Gastrocnemius medialis (tissue), 4 donors: ENCODE measurements around the gene DMBX1. TPM values are rescaled to one million over a fixed set of nuclear protein-coding genes. Genes with fewer than 3 reads are reported as not detected.

Experiments
- ATAC-seq, 2 donors: fragments of 150-250 bp; one replicate each; pipeline ENCODE4 v1.9.1; 2016
- DNase-seq, 2 donors: peaks; one replicate each; pipeline ENCODE4 v3.0.0-alpha.2; 2019
- H3K27ac ChIP-seq, 4 donors: fragments of 200-600 bp; sonication (generic); 1 replicate in 1 of 4; 2 replicates in 3 of 4; pipeline ENCODE4 v1.5.1; 2016 to 2018; ENCODE audit warnings: mild to moderate bottlenecking in 2 of 4, moderate library complexity in 1 of 4
- H3K27me3 ChIP-seq, 3 donors: fragments of 200-600 bp; sonication (generic) in 2 of 3; 1 replicate in 1 of 3; 2 replicates in 2 of 3; pipeline versions ENCODE4 v1.5.1 to v1.6.0; 2016 to 2019; ENCODE audit warnings: mild to moderate bottlenecking in 1 of 3, moderate library complexity in 1 of 3
- H3K36me3 ChIP-seq, 2 donors: fragments of 200-600 bp; sonication (generic) in 1 of 2; one replicate each; pipeline ENCODE4 v1.5.1; 2017 to 2018
- H3K4me1 ChIP-seq, 2 donors: fragments of 200-600 bp; sonication (generic) in 1 of 2; one replicate each; pipeline ENCODE4 v1.5.1; 2016 to 2017; ENCODE audit warnings: mild to moderate bottlenecking in 2 of 2
- H3K4me3 ChIP-seq, 4 donors: fragments of 200-600 bp; sonication (generic) in 3 of 4; 1 replicate in 1 of 4; 2 replicates in 3 of 4; pipeline ENCODE4 v1.5.1; 2016 to 2019; ENCODE audit warnings: mild to moderate bottlenecking in 2 of 4
- H3K9me3 ChIP-seq, 3 donors: fragments of 200-600 bp; sonication (generic) in 2 of 3; 1 replicate in 1 of 3; 2 replicates in 2 of 3; pipeline ENCODE4 v1.5.1; 2016 to 2019
- POLR2A ChIP-seq, 2 donors: fragments of 450-650 bp; IDR thresholded peaks; one replicate each; pipeline ENCODE4 v1.6.1; 2017; ENCODE audit warnings: antibody characterized with exemption in 2 of 2, mild to moderate bottlenecking in 2 of 2, moderate library complexity in 2 of 2
- in situ Hi-C, 4 donors: fragments of 200-750 bp; cut with MboI; loops; one replicate each; pipeline versions ENCODE4 v1.15.0 to v1.8.0; 2017; ENCODE audit warnings: low sequenced_read_pairs in 4 of 4
- intact Hi-C: fragments of 100-400 bp; cut with DNase I; formaldehyde crosslinking; loops from one replicate; pipeline ENCODE4 v1.15.1; 2023; ENCODE audit warnings: low total_unique reads
- total RNA-seq, 4 donors: library from RNA; depleted of rRNA; stranded (reverse); fragments of >200 nt; gene quantifications; one replicate each; pipeline versions ENCODE4 v1.1.0 to v1.2.3, GENCODE V29; 2016
- TF ChIP-seq, protein P1 (sequence below), 5 experiments: fragments of 450-650 bp in 3 of 5; fragments of 200-600 bp in 2 of 5; sonication (generic) in 2 of 5; IDR thresholded peaks in 4 of 5; conservative IDR thresholded peaks in 1 of 5; 1 replicate in 4 of 5; 2 replicates in 1 of 5; pipeline ENCODE4 v1.5.1; 2016 to 2019; ENCODE audit warnings: antibody characterized with exemption in 5 of 5, mild to moderate bottlenecking in 3 of 5, moderate library complexity in 3 of 5

Gene DMBX1
- total RNA-seq, 4 donors from 2014 or later, result not detected

DNA sequence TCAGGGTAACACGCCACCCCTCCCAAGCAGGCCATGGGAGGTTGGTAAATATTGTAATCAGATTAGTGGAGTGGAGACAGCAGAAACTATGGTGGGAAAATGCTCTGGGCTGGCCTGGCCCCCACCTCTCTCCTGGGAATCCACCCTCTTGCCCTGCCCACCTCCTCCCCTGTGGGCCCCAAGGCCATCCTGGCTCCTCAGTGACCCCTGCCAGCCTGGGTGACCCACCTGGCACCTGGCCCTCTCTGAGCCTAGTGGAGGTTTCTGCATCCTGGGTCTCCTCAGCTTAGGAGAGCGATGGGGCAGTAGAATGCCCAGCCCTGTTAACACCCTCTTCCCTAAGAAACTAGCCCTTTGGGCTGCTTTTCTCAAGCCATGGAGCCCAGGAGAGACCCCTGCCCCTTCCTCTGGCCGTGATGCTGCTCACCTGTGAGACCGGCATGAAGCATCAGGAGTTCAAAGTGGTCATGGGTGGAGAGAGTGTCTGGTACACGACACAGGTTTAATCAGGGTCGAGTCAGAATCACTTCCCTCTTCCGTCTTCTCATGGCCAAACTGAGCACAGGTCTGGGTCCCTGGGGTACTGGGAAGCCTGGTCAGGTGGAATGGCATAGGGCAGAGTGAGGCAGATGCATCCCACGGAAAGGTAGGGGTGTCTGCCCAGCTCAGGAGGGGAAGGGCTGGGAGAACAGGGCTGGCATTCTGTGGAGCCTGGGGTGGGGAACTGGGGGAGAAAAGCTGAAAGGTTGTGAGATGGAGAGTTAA lies 10.7 kb upstream of the DMBX1 start:
- Histone ChIP-seq H3K4me1 (no peaks in the 10 kb centered on the region), H3K4me3 (no peak overlapping the region), H3K9me3 (no peaks in the 10 kb centered on the region), H3K27ac (no peak overlapping the region), H3K36me3 (no peaks in the 10 kb centered on the region), H3K27me3 (peaks cover 5 to 10% (median 9%) of the 10 kb centered on the region in 3 donors)
- DNase-seq (no peak), ATAC-seq (no peak)
- no peak for TF ChIP-seq POLR2A (IDR thresholded peaks at IDR 0.05)
- TF ChIP-seq, protein P1, sequence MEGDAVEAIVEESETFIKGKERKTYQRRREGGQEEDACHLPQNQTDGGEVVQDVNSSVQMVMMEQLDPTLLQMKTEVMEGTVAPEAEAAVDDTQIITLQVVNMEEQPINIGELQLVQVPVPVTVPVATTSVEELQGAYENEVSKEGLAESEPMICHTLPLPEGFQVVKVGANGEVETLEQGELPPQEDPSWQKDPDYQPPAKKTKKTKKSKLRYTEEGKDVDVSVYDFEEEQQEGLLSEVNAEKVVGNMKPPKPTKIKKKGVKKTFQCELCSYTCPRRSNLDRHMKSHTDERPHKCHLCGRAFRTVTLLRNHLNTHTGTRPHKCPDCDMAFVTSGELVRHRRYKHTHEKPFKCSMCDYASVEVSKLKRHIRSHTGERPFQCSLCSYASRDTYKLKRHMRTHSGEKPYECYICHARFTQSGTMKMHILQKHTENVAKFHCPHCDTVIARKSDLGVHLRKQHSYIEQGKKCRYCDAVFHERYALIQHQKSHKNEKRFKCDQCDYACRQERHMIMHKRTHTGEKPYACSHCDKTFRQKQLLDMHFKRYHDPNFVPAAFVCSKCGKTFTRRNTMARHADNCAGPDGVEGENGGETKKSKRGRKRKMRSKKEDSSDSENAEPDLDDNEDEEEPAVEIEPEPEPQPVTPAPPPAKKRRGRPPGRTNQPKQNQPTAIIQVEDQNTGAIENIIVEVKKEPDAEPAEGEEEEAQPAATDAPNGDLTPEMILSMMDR (IDR thresholded peaks at IDR 0.05 in 4 of 5, conservative IDR thresholded peaks at IDR 0.05 in 1 of 5), result no peak
- intact Hi-C loops (no loop called here), in situ Hi-C loops (loop anchor here in 1 of 4 donors (10.0 kb wide), 1 partner anchor 46 kb away; no protein-coding TSS in a partner anchor)

DNA sequence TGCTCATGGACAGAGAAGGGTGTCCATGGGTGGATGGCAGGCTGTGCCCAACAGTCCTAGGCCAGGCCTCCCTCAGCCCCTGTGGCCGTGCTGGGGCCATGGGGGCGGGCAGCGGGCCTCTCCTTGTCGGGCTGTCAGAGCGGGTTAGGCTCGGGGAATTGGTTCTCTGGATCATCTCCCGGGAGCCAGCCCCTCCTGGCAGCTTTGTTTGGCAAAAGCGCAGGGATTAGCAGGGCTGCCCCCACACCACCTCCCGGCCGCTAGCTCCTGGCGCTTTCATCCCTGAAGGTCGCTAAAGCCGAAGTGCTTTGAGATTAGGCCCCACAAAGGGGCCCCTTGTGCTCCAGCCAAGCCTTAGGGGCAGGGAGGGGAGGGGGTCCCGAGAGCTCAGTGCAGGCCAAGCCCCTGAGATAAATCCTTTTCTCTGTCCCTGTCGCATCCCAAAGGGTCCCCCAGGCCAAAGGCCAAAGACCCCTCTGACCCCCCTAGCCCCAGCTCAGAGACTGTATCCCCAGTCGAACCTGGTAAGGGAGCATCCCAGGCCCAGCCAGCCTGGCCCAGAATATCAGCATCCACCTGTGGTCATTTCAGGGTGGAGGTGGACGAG lies 9.8 kb upstream of the DMBX1 start:
- Histone ChIP-seq H3K27ac (no peak overlapping the region), H3K4me1 (no peaks in the 10 kb centered on the region), H3K36me3 (no peaks in the 10 kb centered on the region), H3K4me3 (no peak overlapping the region), H3K9me3 (no peaks in the 10 kb centered on the region), H3K27me3 (peaks cover 10 to 16% (median 10%) of the 10 kb centered on the region in 3 donors)
- TF ChIP-seq, protein P1 (IDR thresholded peaks at IDR 0.05 in 4 of 5, conservative IDR thresholded peaks at IDR 0.05 in 1 of 5), result no peak
- TF ChIP-seq POLR2A (IDR thresholded peaks at IDR 0.05), result no peak
- DNase-seq (no peak), ATAC-seq (no peak)
- in situ Hi-C loops, result loop anchor here in 1 of 4 donors (10.0 kb wide), 1 partner anchor 45 kb away; no protein-coding TSS in a partner anchor
- intact Hi-C loops, result no loop called here

DNA sequence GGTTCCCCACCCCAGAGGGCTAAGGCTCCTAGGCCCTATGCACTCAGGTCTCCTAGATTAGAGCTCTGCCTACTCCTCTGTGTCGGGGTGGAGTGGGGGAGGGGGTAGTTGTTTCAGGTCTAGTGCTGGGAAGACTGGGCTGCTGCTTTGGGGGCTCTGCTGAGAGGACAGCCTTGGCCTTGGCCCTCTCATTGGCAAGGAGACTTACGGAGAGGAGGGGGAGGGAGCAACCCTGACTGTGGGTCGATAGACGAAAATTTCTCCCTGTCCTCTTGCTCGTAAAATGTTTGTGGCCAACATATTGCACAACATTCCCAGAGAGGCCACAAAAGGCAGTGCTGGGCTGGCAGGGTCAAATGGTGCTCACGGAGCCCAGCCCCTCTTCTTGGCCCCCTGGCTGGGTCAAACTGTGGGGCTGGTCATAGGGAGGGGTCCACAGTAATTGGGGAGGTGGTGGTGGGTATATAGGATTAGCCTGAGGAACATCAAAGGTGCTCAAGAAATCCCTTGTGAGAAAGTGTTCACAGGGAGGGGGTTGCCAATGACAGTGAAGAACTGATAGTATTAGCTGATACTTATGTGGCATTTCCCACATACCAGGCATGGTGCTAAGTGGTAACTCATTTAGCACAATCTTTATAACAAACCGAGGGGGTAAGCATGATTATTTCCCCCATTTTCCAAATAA lies 8.5 kb upstream of the DMBX1 start:
- in situ Hi-C loops (no loop called here), intact Hi-C loops (no loop called here)
- Histone ChIP-seq H3K4me3 (no peak overlapping the region), H3K9me3 (no peaks in the 10 kb centered on the region), H3K27me3 (peaks cover 15 to 29% (median 22%) of the 10 kb centered on the region in 3 donors), H3K27ac (no peak overlapping the region), H3K36me3 (no peaks in the 10 kb centered on the region), H3K4me1 (no peaks in the 10 kb centered on the region)
- DNase-seq, result no peak
- ATAC-seq, result no peak
- TF ChIP-seq, protein P1 (IDR thresholded peaks at IDR 0.05 in 4 of 5, conservative IDR thresholded peaks at IDR 0.05 in 1 of 5), result no peak
- TF ChIP-seq POLR2A (IDR thresholded peaks at IDR 0.05), result no peak

DNA sequence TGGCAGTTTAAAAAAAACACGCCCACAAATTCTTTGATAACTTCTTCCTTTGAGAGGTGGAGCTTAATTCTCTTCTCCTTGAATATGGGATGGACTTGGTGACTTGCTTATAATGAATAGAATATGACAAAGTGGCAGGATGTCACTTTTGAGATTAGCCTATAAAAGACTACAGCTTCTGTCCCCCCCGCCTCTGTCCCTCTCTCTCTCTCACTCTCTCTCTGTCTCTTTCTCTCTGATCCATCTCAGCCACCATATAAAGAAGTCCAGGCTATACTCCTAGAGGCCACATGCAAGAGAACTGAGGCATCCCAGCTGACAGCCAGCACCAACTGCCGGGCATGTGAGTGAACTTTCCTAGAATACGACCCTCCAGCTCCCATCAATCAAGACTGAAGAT lies 7.7 kb upstream of the DMBX1 start:
- intact Hi-C loops (no loop called here), in situ Hi-C loops (no loop called here)
- H3K4me3 ChIP-seq, result no peak overlapping the region
- H3K36me3 ChIP-seq, result no peaks in the 10 kb centered on the region
- no peak for DNase-seq
- H3K4me1 ChIP-seq, result no peaks in the 10 kb centered on the region
- peaks cover 23 to 38% (median 31%) of the 10 kb centered on the region in 3 donors for H3K27me3 ChIP-seq
- no peaks in the 10 kb centered on the region for H3K9me3 ChIP-seq
- H3K27ac ChIP-seq, result no peak overlapping the region
- no peak for TF ChIP-seq POLR2A (IDR thresholded peaks at IDR 0.05)
- TF ChIP-seq, protein P1 (IDR thresholded peaks at IDR 0.05 in 4 of 5, conservative IDR thresholded peaks at IDR 0.05 in 1 of 5), result no peak
- no peak for ATAC-seq
